GM10847 (cell line): Measurements from ENCODE around the gene PTPN20.

Experiments
- POLR2A ChIP-seq: IDR thresholded peaks from 2 replicates; pipeline ENCODE4 v1.6.1; 2011; ENCODE audit not compliant: insufficient read length; ENCODE audit errors: extremely low read depth

PTPN20 gene

DNA sequence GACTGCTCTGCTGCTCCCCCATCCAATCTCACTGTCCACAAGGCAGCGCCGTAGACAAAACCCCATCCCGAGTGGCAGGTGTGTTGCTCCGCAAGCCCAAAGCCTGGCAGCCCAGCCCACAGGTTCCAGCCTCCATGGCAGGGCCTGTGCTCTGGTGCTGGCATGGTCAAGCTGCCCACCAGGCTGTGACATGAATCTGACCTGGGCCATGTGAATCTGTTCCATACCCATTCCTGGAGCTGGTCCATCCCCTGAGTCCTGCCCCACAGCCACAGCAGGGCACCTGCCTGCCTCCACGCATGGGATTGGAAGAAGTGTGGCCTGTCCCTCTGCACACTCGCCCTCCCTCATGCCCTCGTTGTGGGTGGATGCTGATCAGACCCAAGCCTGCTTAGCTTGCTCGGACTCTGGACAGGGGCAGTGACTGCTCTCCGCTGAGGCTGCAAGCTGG is 128.8 kb downstream of the PTPN20 start:
- no peak for TF ChIP-seq POLR2A

DNA sequence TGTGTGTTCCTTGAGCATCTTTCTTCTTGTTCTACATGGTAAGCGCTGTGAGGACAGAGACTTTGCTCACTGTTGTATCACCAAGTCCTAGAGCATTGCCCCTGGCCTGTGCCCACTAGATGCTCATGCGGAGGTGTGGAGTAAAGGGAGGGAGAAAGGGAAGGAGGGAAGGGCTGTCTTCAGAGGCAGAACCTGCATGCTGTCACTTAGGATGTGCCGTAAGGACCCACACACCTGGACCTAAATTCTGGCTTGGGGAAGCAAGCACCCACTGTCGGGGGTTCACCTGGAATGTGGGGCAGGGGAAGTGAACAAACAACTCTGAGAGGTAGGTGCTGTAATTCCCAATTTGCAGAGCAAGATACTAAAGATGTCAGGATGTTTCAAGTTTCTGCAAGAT is 129.5 kb downstream of the PTPN20 start:
- no peak for TF ChIP-seq POLR2A

DNA sequence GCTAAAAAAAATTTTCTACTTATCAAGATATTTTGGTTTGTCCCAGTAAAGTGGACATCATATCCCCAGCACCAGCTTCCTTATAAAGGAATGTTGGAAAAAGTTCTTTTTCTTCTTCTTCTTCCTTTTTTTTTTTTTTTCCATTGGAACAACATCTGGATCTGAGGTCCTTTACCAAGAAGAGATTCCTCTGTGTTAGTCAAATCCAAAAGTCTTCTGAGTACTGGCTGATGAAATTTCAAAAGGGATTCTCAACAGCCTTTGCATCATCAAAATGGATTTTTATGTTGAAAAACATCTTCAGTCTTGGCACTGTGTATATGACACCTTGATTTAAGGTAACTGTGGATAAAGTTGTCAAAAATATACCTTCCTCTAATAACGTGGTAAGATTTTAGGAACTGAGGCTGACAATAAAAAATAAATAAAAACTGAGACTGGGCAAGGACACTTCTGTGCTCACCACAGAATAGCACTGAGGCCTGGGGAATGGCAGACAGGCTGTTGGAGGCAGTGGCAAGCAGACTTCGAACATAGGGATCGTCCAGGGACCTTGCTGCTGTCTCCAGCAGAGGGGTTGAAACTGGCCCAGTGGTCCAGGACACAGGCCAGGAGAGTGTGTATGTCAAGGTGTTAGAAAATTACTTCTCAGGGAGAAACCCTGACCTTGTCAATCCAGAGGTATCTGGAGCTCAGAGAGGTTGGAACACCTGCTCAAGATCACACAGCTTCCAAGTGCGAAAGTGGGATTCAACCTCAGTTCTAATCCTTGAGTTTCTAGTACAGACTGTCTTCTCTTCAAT is 130.4 kb downstream of the PTPN20 start:
- TF ChIP-seq POLR2A = no peak

DNA sequence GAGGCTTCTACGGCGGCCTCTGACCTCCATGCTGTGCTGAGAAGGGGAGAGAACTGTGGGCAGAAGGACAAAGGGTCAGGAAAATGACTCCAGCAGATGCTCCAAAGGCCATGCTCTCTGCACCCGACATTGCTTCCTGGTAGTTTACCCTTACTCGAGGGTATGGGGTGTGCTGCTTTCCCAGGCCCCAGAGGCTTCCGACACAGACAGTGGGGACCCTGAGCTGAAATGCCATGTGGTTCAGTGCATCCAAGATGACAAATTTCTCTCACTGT is 130.9 kb downstream of the PTPN20 start:
- no peak for TF ChIP-seq POLR2A

DNA sequence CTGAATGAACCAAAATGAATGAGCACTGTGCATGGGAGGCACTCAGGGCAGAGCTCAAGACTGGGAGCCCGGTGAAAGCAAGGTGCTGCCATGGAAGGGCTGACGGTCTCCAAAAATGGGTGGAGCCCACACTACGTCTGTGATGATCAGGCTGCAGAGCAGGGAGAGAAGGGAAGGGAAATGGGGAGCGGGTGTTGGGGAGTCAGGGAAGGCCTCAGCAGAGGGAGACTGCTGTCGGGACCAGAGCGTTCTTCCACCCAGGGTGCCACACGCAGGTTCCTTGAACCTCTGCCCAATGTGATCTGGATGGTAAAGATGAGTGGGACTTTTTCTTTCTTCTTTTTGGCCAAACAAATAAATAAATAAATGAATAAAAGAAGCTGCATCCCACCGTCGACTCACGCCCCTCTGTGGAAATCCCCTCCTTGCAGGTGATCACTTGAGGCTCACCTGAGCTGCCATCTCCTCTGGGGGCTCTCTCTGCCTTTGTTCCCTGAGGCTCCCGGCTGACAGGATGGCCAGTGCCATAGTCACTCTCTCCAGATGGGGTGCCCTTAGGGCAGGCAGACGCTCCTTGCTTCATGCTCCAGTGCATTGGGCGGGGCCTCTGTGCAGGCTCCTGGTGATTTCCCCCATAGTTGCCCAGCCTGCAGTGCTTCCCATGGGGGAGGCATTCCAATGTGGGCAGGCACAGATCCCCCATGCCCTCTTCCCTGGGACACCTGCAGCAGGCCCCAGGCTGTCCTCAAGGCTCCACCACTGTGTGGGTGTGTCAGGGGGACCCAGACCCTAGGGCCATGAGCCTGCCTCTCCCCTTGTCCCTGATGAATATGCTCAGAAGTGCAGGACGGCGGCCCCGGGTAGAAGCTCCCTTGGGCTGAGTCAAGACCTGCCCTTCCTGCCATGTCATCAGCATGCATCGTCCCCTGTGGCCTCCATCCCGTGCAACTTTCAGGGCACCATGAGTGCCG is 131.8 kb downstream of the PTPN20 start:
- TF ChIP-seq POLR2A = no peak

DNA sequence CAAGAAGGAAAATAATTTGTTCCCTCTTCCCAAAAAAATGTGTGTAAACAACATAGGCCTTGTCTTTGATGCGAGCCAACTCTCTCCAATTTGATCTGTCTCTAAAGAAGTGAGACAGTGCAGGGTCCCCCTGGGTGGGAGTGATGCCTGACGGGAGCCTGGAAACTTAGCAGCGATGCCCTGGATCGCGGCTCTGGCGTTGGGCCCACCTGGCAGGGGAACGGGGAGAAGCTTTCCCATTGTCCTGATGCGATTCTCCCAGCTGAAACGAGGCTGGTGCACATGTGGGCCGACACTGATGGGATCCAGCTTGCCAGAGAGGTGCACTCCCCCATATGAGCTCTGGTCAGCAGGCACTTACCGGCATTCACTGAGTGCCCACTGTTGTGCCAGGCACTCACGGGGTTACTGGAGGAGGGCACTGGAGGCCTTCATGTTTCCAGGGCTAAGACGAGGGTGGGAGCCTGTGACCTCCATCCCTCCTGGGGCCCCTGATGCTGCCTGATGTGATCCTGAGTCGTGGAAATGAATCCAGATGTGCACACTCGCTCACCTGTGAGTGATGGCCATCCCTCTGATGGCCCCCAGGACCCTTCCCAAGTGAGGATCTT is 132.8 kb downstream of the PTPN20 start:
- TF ChIP-seq POLR2A = no peak

DNA sequence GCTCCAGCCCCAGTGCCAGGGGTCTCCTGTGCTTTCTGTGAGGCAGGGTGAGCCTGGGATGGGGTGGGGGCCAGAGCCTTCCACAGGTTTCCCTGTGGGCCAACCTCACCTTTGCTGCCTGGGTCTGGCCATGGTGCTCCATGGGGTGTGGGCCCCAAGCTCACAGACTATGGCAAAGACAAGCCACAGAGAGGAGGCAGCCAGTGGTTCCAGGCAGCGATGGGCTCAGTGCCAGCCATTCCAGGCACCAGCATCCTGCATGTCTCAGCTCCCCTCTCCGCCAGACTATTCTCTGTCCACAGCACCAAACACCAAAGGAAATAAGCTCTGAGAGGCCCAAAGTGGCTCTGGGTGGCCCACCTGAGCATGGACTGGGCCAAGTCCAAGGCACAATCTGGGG is 133.5 kb downstream of the PTPN20 start:
- TF ChIP-seq POLR2A = no peak

DNA sequence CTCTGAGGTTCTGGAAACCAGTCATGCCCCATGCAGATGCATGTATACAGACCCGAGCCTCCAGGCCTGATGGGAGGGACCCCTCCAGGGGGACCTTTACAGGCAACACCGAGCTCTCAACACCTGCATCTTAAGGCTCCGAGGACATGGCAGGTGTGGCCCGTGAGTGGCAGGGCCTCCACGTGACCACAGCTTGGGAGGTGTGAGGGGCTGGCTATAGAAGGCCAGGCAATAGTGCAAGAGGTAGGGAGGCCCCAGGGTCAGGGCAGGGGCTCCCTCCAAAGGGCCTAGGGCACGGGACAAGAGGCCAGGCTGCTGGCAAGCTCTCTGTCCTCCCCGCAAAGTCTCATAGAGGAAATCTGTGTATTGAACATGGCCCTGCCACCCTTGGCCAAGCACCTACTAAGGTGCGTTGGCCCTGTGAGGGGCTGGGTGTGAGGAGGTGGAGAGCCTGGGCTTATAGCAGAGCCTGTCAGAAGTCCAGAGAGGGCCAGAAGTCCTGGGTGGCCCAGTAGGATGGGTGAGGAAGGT is 134.2 kb downstream of the PTPN20 start:
- TF ChIP-seq POLR2A = no peak

DNA sequence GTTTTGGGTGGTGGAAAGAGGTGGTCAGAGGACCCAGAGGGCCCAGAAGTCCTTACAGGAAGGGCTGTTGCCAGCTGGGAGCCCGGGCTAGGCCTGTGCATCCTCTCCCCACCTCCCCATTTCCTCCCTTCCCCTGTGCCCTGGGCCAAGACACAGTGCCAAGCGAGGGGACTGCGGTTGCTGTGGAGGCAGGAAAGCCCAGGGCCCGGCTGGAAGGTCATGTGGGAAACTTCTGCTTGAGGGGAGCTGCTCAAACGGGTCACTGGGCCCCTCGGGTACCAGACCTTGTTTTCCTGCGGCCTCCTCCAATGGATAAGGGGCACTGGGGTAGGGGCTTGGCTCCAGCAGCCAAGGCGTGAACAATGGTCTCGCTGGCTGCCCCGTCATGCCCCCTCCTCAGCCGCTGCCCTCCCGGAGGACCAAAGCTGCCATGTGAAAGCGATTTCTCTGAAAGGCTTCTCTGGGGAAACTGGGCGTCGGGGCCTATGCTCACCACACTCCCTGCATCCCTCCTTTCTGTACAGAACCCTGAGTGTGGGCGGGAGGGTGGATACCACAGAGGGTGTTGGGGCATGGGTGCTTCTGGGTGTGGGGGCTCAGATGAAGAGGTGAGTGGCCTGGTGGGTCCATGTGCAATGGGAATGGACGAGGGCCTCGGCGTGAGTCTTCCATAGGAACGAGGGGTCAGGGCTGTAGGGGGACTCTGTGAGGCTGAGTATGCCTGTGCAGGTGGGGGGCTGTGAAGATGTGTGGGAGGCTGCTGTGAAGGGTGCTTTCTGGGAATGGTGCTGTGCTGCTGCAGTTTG is 135.3 kb downstream of the PTPN20 start:
- TF ChIP-seq POLR2A = no peak

DNA sequence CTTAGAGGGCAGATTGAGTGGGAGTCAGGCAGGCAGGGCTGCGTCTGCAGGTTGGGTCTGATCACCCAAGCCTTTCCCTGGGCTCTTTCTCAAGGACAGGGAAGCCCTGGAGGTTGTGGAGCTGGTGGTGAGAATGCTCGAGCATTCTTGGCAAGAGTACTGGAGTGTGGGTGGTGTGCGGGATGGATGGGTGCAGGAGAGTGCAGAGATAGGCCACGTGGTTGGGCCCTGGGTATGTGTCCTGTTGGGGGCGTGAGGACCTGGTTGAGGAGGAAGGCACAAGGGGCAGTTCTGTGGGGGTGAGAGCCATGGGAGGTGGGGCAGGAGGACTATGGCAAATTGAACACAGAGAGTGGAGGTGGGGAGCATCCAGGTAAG is 135.9 kb downstream of the PTPN20 start:
- no peak for TF ChIP-seq POLR2A

DNA sequence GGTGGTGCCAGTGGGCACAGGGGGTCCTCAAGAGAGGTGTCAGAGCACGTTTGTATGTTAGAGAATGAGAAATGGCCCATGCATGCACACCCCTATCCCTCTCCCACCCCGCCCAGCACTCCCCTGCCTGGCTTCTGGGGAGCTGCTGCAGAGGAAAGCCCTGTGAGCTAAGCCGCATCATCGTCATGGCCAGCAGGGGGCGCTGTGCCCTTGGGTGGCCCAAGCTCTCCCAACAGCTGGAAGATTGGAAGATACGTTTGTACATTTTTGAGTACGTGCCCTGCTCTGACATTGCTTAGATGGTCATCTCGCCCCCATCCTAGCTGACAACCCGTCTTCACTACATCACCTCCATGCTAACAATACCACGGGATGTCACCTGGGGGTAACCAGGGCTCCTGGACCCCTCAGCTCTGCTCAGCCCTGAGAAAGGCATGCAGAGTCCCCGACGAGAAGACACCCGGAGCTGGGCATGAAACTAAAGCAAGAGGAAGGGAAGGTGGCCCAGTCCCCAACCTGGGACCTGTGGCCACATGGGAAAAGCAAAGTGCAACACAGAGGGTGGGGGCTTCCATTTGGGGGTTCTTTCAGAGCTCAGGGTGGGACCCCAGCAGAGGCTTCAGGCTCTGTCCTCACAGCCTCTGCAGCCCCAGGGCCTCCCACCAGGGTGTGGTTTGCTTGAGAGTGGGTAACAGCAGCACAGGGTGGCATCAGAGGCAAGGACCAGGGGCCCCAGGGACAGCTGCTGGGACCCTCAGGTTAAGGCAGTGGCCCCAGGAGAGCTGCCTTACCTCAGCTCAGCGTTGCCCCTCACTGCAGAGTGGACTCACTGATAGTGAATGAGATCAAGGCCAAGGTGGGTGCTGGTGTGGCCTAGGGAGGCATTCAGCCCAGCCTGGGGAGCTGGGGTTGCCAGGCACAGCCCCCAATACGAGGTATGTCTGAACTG is 136.6 kb downstream of the PTPN20 start:
- TF ChIP-seq POLR2A = no peak

DNA sequence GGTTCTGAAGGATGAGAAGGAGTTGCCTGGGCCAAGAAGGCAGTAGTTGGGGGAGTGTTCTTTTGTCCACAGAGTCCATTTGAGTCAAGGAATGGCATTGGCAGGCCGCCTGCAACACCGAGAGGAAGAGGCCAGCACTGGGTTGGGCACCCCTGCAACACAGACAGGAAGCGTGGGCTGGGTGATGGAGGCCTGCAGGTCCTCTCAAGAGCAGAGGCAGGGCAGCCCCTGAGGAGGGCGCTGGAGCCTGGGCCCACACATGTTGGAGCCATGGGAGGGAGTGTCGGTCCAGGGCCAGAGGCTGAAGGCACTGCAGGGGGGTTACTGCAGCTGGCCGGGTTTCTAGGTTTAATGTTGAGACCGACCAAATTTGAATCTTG is 137.3 kb downstream of the PTPN20 start:
- TF ChIP-seq POLR2A = no peak

DNA sequence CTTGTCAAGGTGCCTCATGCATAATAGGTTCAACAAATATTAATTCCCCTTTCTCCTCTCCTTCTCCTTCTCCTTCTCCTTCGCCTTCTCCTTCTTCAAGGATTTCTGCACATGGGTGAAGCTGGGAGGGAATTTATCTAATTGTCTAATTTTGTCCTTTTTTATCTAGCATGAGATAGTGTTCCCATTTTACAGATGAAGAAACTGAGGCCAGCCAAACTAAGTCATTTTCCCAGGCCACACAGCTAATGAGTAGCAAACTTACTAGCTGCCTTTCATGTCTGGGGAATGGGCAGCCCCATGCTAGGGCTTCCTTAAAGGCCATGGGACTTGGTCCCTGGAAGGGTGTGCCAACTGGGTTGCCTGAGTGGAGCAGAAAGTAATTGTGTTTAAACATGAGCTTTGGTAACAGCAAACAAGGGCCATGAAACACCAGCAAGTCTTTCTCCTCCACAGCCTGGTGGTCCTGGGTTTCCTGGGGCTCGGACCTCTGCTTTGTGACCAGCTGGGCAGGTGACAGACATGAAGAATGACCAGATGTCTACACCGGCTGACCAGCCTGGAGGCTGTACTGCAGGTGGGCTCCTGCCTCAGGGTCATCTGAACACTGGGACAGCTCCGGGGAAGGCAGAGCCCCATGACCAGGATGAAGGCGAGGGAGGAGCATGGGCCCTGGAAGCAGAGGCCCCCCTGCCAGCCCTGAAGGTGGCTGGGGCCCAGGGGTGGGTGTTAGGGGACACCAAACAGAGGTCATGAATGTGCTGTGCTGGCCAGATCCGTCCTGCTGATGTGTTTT is 138.0 kb downstream of the PTPN20 start:
- TF ChIP-seq POLR2A = no peak
